ENCODE data around the gene CD27.

The CD27 gene

DNA sequence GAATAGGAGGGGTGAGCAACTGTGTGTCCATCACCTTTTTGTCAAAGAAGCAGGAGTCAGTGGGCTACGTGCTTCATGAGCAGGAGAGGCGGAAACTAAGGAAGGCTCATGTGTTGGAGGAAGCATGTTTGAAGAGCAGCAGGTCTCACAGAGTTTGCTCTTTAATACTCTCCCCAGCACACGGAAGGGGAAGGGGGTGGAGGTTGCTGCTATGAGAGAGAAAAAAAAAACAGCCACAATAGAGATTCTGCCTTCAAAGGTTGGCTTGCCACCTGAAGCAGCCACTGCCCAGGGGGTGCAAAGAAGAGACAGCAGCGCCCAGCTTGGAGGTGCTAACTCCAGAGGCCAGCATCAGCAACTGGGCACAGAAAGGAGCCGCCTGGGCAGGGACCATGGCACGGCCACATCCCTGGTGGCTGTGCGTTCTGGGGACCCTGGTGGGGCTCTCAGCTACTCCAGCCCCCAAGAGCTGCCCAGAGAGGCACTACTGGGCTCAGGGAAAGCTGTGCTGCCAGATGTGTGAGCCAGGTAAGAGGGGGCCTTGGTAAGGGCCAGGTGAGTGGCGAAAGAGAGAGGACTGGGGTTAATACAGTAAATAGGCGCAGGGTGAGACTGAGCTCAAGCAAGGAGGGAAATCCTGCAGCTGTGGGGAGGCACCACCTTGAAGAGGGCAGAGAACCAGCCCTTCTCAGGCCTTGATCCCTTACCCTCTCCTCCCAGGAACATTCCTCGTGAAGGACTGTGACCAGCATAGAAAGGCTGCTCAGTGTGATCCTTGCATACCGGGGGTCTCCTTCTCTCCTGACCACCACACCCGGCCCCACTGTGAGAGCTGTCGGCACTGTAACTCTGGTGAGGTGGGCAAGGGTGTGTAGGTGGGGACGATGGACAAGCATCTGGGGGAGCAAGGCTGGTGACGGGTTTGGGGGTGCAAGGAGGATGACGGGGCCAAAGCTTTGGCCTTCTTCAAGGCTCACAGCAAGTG lies at the start of gene CD27:
TSS of gene CD27 (plus strand) at position 252 of the 985 bp plus-strand sequence. CDS start at position 393, 141 bp downstream.
- TF ChIP-seq, protein P1, sequence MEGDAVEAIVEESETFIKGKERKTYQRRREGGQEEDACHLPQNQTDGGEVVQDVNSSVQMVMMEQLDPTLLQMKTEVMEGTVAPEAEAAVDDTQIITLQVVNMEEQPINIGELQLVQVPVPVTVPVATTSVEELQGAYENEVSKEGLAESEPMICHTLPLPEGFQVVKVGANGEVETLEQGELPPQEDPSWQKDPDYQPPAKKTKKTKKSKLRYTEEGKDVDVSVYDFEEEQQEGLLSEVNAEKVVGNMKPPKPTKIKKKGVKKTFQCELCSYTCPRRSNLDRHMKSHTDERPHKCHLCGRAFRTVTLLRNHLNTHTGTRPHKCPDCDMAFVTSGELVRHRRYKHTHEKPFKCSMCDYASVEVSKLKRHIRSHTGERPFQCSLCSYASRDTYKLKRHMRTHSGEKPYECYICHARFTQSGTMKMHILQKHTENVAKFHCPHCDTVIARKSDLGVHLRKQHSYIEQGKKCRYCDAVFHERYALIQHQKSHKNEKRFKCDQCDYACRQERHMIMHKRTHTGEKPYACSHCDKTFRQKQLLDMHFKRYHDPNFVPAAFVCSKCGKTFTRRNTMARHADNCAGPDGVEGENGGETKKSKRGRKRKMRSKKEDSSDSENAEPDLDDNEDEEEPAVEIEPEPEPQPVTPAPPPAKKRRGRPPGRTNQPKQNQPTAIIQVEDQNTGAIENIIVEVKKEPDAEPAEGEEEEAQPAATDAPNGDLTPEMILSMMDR (IDR thresholded peaks at IDR 0.05; ENCODE audit: low read depth, low read length), result no peak
- no peak for DNase-seq (ENCODE audit: low read depth in 2 of 2)
- H3K4me3 ChIP-seq (replicated peaks in 1 of 2; ENCODE audit: low read depth in 2 of 2, low read length in 2 of 2), result no peak within 1 kb of the TSS

DNA sequence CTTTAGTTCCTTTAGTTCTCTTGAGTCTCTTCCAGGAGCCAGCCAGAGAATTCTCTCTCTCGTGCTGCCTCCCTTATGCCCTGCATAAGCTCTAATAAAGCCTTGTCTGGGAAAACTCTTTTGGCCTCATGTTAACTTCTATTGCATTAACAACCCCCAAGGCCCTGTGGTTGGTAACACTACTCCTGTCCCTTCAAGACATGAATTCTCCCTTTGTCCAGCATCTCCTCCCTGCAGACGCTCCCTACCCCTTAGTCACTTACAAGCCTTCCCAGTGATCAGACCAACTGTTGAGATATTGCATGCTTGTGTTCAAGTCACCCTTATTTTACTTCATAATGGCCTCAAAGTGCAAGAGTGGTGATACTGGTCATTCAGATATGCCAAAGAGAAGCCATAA lies 48.7 kb upstream of the CD27 start:
- DNase-seq (ENCODE audit: low read depth in 2 of 2), result no peak
- TF ChIP-seq, protein P1 (IDR thresholded peaks at IDR 0.05; ENCODE audit: low read depth, low read length), result no peak
- no peak overlapping the region for H3K4me3 ChIP-seq (replicated peaks in 1 of 2; ENCODE audit: low read depth in 2 of 2, low read length in 2 of 2)

DNA sequence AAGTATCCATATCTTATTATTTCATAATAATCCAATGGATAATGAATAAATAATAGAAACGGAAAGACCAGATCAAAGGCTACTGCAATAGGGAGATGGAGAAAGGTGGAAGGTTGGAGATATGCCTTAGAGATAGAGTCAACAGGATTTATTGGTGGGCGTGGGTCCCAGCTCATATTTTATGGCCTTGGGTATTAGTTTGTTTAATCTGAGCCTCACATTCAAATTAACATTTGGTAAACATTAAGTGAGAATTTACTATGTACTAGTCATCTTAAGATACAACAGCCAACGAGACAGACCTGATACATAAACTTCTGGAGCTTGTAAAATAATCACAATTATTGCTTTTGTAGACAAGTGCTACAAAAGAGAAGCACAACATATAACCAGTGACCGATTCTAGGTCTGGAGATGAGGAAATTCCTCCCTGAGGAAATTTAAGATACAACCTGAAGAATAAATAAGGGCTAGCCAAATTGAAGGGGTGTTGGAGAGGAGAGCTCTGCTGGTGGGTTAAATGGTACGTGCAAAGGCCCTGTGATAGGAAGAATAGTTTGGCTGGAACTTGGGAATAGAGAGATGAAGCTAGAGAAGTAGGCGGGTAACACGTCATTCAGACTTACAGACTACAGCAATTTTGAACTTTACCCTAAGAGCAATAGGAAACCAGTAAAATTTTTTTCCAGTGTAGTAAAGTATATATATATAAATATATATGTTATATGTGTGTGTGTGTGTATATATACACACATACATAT lies 44.7 kb upstream of the CD27 start:
- TF ChIP-seq, protein P1 (IDR thresholded peaks at IDR 0.05; ENCODE audit: low read depth, low read length), result no peak
- H3K4me3 ChIP-seq (replicated peaks in 1 of 2; ENCODE audit: low read depth in 2 of 2, low read length in 2 of 2), result no peak overlapping the region
- no peak for DNase-seq (ENCODE audit: low read depth in 2 of 2)

DNA sequence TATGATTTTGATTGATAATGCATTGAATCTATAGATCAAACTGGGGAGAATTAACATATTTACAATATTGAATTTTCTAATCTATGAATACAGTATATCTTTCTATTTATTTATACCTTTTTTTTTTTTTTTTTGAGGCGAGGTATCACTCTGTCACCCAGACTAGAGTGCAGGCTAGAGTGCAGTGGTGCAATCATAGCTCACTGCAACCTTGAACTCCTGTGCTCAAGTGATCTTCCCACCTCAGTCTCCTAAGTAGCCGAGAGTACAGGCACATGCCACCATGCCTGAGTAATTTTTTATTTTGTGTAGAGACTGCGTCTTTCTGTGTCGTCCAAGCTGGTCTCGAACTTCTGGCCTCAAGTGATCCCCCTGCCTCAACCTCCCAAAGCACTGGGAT lies 40.4 kb upstream of the CD27 start:
- TF ChIP-seq, protein P1 (IDR thresholded peaks at IDR 0.05; ENCODE audit: low read depth, low read length), result no peak
- DNase-seq (ENCODE audit: low read depth in 2 of 2), result no peak
- no peak overlapping the region for H3K4me3 ChIP-seq (replicated peaks in 1 of 2; ENCODE audit: low read depth in 2 of 2, low read length in 2 of 2)

DNA sequence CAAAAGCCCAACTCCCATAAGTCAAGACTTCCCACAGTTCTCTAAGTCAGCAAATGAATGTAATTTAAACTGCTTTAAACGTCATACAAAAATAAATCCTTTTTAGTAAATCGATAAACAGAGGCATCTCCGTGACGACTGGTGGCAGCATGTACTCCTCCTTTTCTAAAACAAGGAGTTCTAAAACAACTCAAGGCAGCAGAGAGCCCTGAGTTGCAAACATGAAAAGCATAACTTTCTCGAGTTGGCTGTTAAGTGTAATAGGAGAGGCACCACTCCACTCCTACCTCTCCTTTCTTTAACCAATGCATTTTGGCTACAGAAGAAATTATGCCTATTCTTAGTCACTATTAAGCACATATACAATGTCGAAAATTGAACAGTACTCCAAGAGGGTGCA lies 38.8 kb upstream of the CD27 start:
- H3K4me3 ChIP-seq (replicated peaks in 1 of 2; ENCODE audit: low read depth in 2 of 2, low read length in 2 of 2), result no peak overlapping the region
- DNase-seq (ENCODE audit: low read depth in 2 of 2), result no peak
- TF ChIP-seq, protein P1 (IDR thresholded peaks at IDR 0.05; ENCODE audit: low read depth, low read length), result no peak

DNA sequence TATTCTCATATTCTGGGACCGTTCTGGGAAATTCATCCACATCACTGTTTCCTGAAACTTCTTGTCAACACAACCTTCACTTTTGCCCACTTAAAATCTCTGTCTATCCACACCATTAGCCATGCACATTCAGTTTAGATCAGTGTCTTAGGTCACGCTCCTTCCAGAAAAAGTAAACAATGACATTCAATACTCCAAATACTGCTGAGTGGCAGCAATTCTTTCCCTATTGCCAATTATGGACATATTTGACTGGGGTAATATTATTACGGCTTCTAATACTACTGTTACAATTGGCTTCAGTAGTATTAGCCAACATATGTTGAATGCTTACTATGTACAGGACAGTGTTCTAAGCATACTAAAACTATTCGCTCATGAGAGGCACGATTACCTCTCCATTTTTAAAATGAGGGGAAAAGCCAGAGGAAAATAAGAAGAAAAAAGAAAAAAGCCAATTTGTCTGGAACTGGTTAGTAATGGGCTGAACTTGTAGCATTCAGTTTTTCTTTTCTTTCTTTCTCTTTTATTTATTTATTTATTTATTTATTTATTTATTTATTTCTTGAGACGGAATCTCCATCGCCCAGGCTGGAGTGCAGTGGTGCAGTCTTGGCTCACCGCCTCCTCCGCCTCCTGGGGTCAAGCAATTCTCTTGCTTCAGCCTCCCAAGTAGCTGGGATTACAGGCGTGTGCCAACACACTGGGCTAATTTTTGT lies 37.4 kb upstream of the CD27 start:
- TF ChIP-seq, protein P1 (IDR thresholded peaks at IDR 0.05; ENCODE audit: low read depth, low read length), result no peak
- no peak overlapping the region for H3K4me3 ChIP-seq (replicated peaks in 1 of 2; ENCODE audit: low read depth in 2 of 2, low read length in 2 of 2)
- DNase-seq (ENCODE audit: low read depth in 2 of 2), result no peak

All from cardiac fibroblast (primary cell).